ENCODE measurements around the gene CRNKL1.
A peak's percentile ranks its signal among the peaks of the same experiment; 100 is the strongest.

Gene CRNKL1

GRCh38 chr20:20052074-20052970 is at the start of gene CRNKL1, which contains the start of gene CFAP61:
TSS of gene CRNKL1 (minus strand) at chr20:20052466. CDS start at chr20:20052342, 124 bp downstream.
TSS of gene CFAP61 (plus strand) at chr20:20052532. CDS start at chr20:20056654, 4,122 bp downstream.
- DNase-seq (ENCODE audit: low read depth) = peak; percentile 89

- DNase-seq (ENCODE audit: low read depth) = no peak
Observed at GRCh38 chr20:20100881-20101280, 48.6 kb upstream of the CRNKL1 start.

GRCh38 chr20:20096421-20096820 is 44.2 kb upstream of the CRNKL1 start:
- no peak for DNase-seq (ENCODE audit: low read depth)

- no peak for DNase-seq (ENCODE audit: low read depth)
Observed at GRCh38 chr20:20095114-20095872, 43.0 kb upstream of the CRNKL1 start.

GRCh38 chr20:20094410-20094809 is 42.1 kb upstream of the CRNKL1 start:
- DNase-seq (ENCODE audit: low read depth) = no peak

- no peak for DNase-seq (ENCODE audit: low read depth)
Observed at GRCh38 chr20:20092827-20093226, 40.6 kb upstream of the CRNKL1 start.

GRCh38 chr20:20089939-20090338 is 37.7 kb upstream of the CRNKL1 start:
- DNase-seq (ENCODE audit: low read depth) = no peak

GRCh38 chr20:20089018-20089417 is 36.8 kb upstream of the CRNKL1 start:
- no peak for DNase-seq (ENCODE audit: low read depth)

- no peak for DNase-seq (ENCODE audit: low read depth)
Observed at GRCh38 chr20:20085812-20086211, 33.5 kb upstream of the CRNKL1 start.

- DNase-seq (ENCODE audit: low read depth) = no peak
Observed at GRCh38 chr20:20085071-20085470, 32.8 kb upstream of the CRNKL1 start.

- no peak for DNase-seq (ENCODE audit: low read depth)
Observed at GRCh38 chr20:20084296-20084752, 32.1 kb upstream of the CRNKL1 start.

GRCh38 chr20:20083807-20084206 is 31.5 kb upstream of the CRNKL1 start:
- no peak for DNase-seq (ENCODE audit: low read depth)

GRCh38 chr20:20079102-20079784 is 27.0 kb upstream of the CRNKL1 start:
- DNase-seq (ENCODE audit: low read depth) = no peak

GRCh38 chr20:20078041-20078440 is 25.8 kb upstream of the CRNKL1 start:
- no peak for DNase-seq (ENCODE audit: low read depth)

- DNase-seq (ENCODE audit: low read depth) = peak; percentile 73
Observed at GRCh38 chr20:20076297-20077065, 24.2 kb upstream of the CRNKL1 start.

- DNase-seq (ENCODE audit: low read depth) = no peak
Observed at GRCh38 chr20:20075032-20075431, 22.8 kb upstream of the CRNKL1 start.

GRCh38 chr20:20073801-20074371 is 21.6 kb upstream of the CRNKL1 start:
- no peak for DNase-seq (ENCODE audit: low read depth)

- no peak for DNase-seq (ENCODE audit: low read depth)
Observed at GRCh38 chr20:20070871-20071726, 18.8 kb upstream of the CRNKL1 start.

- no peak for DNase-seq (ENCODE audit: low read depth)
Observed at GRCh38 chr20:20065361-20065760, 13.1 kb upstream of the CRNKL1 start.

Data from stromal cell of bone marrow (primary cell).